Measurements from ENCODE around the gene OTOR.

DNA sequence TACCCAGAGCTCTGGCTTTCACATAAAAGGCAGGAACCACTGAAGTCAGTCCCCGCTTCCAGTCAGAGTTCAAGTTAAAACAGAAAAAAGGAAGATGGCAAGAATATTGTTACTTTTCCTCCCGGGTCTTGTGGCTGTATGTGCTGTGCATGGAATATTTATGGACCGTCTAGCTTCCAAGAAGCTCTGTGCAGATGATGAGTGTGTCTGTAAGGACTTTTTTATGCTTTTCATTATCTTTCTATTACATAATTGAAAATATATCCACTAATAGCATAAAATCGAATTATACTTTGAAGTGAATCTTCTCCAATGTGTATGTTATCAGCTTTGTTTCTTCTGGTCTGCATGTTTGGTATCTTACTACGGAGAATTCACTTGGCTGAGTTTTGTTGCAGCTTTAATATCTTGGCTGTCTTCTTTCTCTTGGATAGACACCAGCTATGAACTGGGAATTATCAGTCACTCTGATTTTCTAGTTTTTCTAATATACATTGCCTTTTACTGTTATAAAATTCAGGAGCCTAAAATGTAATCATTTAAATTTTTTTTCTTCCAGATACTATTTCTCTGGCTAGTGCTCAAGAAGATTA lies at the start of gene OTOR:
- TF ChIP-seq, protein P1, sequence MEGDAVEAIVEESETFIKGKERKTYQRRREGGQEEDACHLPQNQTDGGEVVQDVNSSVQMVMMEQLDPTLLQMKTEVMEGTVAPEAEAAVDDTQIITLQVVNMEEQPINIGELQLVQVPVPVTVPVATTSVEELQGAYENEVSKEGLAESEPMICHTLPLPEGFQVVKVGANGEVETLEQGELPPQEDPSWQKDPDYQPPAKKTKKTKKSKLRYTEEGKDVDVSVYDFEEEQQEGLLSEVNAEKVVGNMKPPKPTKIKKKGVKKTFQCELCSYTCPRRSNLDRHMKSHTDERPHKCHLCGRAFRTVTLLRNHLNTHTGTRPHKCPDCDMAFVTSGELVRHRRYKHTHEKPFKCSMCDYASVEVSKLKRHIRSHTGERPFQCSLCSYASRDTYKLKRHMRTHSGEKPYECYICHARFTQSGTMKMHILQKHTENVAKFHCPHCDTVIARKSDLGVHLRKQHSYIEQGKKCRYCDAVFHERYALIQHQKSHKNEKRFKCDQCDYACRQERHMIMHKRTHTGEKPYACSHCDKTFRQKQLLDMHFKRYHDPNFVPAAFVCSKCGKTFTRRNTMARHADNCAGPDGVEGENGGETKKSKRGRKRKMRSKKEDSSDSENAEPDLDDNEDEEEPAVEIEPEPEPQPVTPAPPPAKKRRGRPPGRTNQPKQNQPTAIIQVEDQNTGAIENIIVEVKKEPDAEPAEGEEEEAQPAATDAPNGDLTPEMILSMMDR (IDR thresholded peaks at IDR 0.05) = no peak
- TF ChIP-seq POLR2A (IDR thresholded peaks at IDR 0.05) (no peak), POLR2AphosphoS5 (IDR thresholded peaks at IDR 0.05) (no peak)

All from upper lobe of left lung (tissue), 4 donors.